GM10248 (cell line): ENCODE measurements around the gene NHLH1.

ENCODE experiments used
- CTCF ChIA-PET: fragments of 300-600 bp; sonication (Branson Sonifier 250); formaldehyde crosslinking; extraction: SDS; loops from one replicate; lab custom pipeline; 2021; ENCODE audit warnings: antibody characterized with exemption; lab: Yijun Ruan, JAX
- POLR2A ChIA-PET: fragments of 350-650 bp; sonication (Branson Sonifier 250); formaldehyde crosslinking; extraction: SDS; loops from one replicate; lab custom pipeline; 2020; ENCODE audit warnings: antibody characterized with exemption; lab: Yijun Ruan, JAX
- DNase-seq: peaks from one replicate; pipeline ENCODE4 v3.0.0; 2012; ENCODE audit errors: extremely low spot score
- CTCF ChIP-seq: IDR thresholded peaks from 2 replicates; pipeline ENCODE4 v1.5.1; 2012; ENCODE audit warnings: mild to moderate bottlenecking, low read depth; ENCODE audit errors: extremely low read depth, missing control alignments, control extremely low read depth

Gene NHLH1

DNA sequence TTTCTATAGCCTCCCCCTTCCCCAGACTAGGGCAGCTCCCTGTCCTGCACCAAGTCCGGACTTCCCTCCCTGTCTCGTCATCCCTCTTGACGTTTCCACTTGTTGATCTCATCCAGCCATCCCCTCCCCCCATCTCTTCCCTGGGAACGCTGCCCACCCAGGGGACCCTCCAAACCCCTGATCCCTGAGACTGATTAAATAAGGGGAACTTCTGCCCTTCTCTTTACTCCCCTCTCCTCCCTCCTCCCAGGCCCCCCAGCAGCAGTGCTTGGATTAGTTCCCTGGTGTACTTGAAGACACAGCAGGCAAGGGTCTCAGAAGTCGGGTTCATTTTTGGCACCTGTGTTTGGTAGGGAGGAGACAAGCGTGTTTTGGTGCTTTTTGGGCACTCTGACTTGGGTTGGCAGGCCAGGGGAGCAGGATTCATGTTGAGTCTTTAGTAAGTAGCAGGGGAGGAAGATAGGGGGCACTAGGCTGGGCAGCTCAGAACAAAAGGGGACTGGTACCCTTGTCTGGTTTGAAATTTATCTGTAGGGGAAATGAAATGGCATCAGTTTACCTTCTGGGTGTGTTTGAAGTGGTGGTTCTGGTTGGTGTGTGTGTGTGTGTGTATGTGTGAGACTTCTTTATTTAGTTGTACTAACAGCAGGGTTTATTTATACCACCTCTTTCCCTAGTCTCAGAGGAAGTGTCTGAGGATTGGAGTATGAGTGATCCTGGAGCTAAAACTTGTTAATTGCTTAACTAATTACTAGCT lies 44.6 kb downstream of the NHLH1 start:
- DNase-seq, result no peak
- ChIA-PET POLR2A (no interaction called here), CTCF (interaction anchor here (0.8 to 2.4 kb wide), 4 partner anchors 9 to 326 kb away, joined by 3 to 7 read pairs (median 3); no protein-coding TSS in a partner anchor)

GRCh38 chr1:160412028-160412362 lies 45.1 kb downstream of the NHLH1 start:
- POLR2A ChIA-PET, result no interaction called here
- DNase-seq, result no peak
- CTCF ChIA-PET, result interaction anchor here (1.1 to 1.6 kb wide), 2 partner anchors 17 to 326 kb away, joined by 3 read pairs; no protein-coding TSS in a partner anchor
- no peak for TF ChIP-seq CTCF

More for the DNA sequence above, 44.6 kb downstream of the NHLH1 start:
- no peak for TF ChIP-seq CTCF

DNA sequence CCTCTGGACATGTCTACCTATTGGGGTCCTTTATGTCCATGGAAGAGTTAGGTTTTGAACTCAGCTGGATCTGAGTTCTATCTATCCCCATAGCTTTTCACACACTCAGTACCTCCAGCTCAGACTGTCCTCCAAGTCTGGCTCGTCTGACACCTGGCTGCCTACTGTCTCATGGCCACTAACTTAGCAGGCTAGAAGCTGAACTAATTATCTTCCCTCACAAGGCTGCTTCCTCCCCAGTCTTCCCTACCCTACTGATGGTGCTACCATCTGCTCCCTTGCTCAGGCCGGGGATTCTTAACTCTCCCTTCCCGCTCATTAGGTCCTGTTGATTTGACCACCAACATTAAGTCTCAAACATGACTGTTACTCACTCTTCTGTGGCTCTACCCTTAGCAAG lies 46.8 kb downstream of the NHLH1 start:
- no peak for DNase-seq
- CTCF ChIA-PET, result interaction anchor here (1.1 to 1.5 kb wide), 2 partner anchors 15 to 37 kb away, joined by 3 read pairs; no protein-coding TSS in a partner anchor
- POLR2A ChIA-PET, result no interaction called here
- TF ChIP-seq CTCF, result no peak

GRCh38 chr1:160414881-160415280 lies 48.0 kb downstream of the NHLH1 start:
- no peak for DNase-seq
- CTCF ChIA-PET, result interaction anchor here (1.0 kb wide), 1 partner anchor 38 kb away, joined by 3 read pairs; no protein-coding TSS in a partner anchor
- POLR2A ChIA-PET, result no interaction called here
- no peak for TF ChIP-seq CTCF

DNA sequence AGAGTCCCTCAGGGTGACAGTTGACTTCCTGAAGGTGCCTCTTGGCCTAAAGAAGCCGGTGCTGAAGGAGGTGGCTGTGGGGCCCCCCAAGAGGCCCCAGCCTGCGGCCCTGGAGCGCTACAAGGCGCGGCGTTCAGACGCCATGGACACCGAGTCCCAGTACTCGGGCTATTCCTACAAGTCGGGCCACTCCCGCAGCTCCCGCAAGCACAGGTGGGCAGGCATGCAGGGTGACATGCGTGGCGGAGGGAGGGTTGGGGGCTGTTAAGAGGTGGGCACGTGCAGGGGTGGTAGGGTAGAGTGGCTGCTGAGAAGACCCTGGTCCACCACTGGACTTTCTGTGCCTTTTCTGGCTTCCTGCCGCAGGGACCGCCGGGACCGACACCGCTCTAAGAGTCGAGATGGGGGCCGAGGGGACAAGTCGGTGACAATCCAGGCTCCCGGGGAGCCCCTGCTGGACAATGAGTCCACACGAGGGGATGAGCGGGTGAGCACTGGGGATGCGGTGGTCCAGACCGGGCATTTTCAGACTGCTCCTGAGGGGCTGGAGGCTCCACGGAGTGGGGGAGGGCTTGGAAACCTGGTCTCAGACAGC lies 48.9 kb downstream of the NHLH1 start:
- ChIA-PET POLR2A (interaction anchor here (0.6 kb wide), 1 partner anchor 71 kb away, joined by 3 read pairs; no protein-coding TSS in a partner anchor), CTCF (interaction anchor here (1.0 to 3.0 kb wide), 4 partner anchors 13 to 223 kb away, joined by 3 to 12 read pairs (median 4); no protein-coding TSS in a partner anchor)
- TF ChIP-seq CTCF, result no peak
- DNase-seq, result no peak

DNA sequence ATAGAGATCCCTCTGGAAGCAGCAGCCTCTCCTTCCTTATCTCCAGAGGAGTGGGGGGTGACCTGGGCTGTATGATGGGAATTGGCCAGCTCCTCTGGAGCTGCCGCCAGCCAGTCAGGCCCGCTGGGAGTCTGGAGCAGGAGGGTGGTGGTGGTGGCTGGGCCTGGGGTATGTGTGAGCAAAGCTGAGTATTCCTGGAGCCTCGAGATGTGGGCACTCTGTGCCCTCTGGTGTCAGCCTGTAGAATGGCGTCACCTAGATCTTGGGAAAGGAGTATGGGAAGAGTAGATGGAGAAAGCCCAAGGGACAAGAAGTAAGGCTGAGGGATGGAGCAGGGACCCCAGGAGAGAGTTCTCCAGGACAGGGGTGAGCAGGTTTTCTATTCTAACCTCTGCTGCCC lies 49.5 kb downstream of the NHLH1 start:
- ChIA-PET POLR2A (interaction anchor here (0.6 kb wide), 1 partner anchor 71 kb away, joined by 3 read pairs; no protein-coding TSS in a partner anchor), CTCF (interaction anchor here (1.0 to 3.0 kb wide), 3 partner anchors 12 to 223 kb away, joined by 3 to 12 read pairs (median 5); no protein-coding TSS in a partner anchor)
- peak; percentile 40 for TF ChIP-seq CTCF
- DNase-seq, result no peak
